ENCODE results near the gene LAPTM5.

DNA sequence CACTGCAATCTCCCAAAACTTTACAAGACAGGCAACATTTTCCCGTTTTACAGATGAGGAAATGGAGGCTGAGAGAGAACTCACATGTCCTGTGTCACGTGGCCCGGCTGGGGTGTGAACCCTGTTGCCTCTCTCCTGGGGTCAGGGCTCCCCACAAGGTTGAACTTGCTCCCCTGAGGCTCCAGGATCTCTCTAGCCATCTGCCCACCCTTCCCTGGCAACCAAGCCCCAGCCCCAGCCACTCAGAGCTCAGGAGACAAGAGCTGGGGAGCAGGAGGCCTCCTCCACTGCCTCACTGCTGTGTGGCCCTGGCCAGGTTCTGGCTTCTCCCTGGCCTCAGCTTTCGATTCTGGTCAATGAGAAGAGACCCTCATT, 11.8 kb downstream of the LAPTM5 start:
- TF ChIP-seq, protein P1, sequence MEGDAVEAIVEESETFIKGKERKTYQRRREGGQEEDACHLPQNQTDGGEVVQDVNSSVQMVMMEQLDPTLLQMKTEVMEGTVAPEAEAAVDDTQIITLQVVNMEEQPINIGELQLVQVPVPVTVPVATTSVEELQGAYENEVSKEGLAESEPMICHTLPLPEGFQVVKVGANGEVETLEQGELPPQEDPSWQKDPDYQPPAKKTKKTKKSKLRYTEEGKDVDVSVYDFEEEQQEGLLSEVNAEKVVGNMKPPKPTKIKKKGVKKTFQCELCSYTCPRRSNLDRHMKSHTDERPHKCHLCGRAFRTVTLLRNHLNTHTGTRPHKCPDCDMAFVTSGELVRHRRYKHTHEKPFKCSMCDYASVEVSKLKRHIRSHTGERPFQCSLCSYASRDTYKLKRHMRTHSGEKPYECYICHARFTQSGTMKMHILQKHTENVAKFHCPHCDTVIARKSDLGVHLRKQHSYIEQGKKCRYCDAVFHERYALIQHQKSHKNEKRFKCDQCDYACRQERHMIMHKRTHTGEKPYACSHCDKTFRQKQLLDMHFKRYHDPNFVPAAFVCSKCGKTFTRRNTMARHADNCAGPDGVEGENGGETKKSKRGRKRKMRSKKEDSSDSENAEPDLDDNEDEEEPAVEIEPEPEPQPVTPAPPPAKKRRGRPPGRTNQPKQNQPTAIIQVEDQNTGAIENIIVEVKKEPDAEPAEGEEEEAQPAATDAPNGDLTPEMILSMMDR (IDR thresholded peaks at IDR 0.05; ENCODE audit: insufficient read depth, low read depth, low read length), result no peak
- TF ChIP-seq EZH2 (IDR thresholded peaks at IDR 0.05; ENCODE audit: insufficient read depth, low read length), result no peak
